Activated CD8-positive, alpha-beta memory T cell treated with anti-CD3 and anti-CD28 coated beads for 48 hours (primary cell): ENCODE data around the gene SLC39A6.
"Not testable (repeated sequence)": the region's sequence is repeated elsewhere in the genome, so short reads cannot be mapped to it uniquely, and the experiment has no call there.

Experiments
- DNase-seq, 3 experiments: peaks; one replicate each; pipeline ENCODE4 v3.0.0-alpha.2; 2020; ENCODE audit warnings: low read depth in 2 of 3, low spot score in 2 of 3

Gene SLC39A6

DNA sequence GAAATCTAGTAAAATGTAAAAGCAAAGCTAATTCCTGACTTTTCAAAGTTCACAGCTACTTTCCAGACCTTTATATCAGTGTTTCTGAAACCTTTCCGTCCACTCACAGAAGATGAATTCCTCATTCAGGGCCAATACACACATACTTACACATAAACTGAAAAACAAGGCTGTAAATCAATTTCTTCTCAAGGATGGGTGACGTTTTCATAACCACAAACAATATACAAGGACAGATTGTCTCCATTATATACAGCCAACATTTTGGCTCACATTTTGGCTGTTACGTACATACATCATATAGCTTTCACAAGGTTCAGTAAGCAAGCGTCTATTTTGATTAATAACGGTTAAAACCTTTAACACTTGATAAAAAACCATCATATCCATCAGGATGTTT is 63.1 kb downstream of the SLC39A6 start:
- no peak for DNase-seq

DNA sequence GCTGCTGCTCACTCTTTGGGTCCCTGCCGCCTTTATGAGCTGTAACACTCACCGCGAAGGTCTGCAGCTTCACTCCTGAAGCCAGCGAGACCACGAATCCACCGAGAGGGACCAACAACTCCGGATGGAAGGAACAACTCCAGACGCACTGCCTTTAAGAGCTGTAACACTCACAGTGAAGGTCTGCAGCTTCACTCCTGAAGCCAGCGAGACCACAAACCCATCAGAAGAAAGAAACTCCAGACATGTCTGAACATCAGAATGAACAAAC is 64.4 kb downstream of the SLC39A6 start:
- DNase-seq = not testable (repeated sequence)

DNA sequence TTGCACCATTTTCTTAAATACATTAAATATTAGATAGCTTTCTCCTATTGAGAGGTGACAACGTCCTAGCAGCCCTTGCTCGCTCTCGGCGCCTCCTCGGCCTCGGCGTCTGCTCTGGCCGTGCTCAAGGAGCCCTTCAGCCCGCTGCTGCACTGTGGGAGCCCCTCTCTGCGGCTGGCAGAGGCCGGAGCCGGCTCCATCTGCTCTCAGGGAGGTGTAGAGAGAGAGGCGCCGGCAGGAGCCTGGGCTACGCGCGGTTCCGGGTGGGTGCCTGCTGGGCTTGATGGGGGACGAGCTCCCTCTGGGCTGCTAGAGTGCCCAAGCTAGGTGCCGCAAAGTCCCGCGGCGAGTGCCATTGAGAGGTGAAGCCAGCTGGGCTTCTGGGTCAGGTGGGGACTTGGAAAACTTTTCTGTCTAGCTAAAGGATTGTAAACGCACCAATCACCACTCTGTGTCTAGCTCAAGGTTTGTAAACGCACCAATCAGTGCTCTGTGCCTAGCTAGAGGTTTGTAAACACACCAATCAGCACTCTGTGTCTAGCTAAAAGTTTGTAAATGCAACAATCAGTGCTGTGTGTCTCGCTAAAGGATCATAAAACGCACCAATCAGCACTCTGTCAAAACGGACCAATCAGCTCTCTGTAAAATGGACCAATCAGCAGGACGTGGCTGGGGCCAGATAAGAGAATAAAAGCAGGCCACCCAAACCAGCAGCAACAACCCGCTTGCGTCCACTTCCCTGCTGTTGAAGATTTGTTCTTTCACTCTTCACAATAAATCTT is 64.9 kb downstream of the SLC39A6 start:
- no peak for DNase-seq

DNA sequence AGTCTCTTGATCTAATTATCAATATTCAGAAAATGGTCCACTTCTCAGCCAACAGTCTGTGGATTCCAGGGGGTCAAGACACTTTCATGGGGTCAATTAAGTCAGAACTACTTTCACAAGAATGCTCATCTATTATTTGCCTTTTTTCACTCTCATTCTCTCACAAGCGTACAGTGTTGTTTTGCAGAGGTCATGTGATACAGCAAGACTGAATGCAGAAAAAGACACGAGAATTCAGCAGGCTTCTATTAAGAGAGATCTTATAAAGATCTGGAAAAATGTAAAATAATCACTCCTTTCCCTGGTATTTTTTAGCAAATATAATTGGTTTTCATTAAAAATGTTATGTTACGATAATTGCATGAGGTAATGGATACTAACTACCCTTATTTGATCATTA is 70.5 kb downstream of the SLC39A6 start:
- no peak for DNase-seq
